Upper lobe of right lung (tissue), 1 donor: ENCODE measurements around the gene CLCF1. TPM values are rescaled to one million over a fixed set of nuclear protein-coding genes. Genes with fewer than 3 reads are reported as not detected.

Experiments used
- ATAC-seq: fragments of 200-7000 bp; cut with Tn5 transposase; one replicate; pipeline ENCODE4 v1.9.1; 2020; ENCODE audit warnings: mild to moderate bottlenecking, moderate library complexity
- DNase-seq: peaks from one replicate; pipeline ENCODE4 v3.0.0-alpha.2; 2020
- H3K27ac ChIP-seq: fragments of 200-600 bp; one replicate; pipeline ENCODE4 v1.8.0; 2022
- H3K27me3 ChIP-seq: fragments of 200-600 bp; one replicate; pipeline ENCODE4 v1.8.0; 2022; ENCODE audit warnings: mild to moderate bottlenecking
- H3K36me3 ChIP-seq: fragments of 200-600 bp; one replicate; pipeline ENCODE4 v1.8.0; 2022
- H3K4me1 ChIP-seq: fragments of 200-600 bp; one replicate; pipeline ENCODE4 v1.8.0; 2022
- H3K4me3 ChIP-seq: fragments of 200-600 bp; one replicate; pipeline ENCODE4 v1.8.0; 2022; ENCODE audit warnings: mild to moderate bottlenecking
- H3K9me3 ChIP-seq: fragments of 200-600 bp; one replicate; pipeline ENCODE4 v1.8.0; 2022
- intact Hi-C: fragments of 100-400 bp; cut with DNase I; formaldehyde crosslinking; loops from one replicate; pipeline ENCODE4 v1.11.0; 2022
- total RNA-seq: library from RNA; stranded (reverse); fragmentation: NEBNext Ultra II Directional; extraction: Animal tissue kit (Norgen Biotek cat#: 25700); gene quantifications from one replicate; pipeline ENCODE4 v1.2.1, GENCODE V29; 2021
- TF ChIP-seq, protein P1 (sequence below): fragments of 200-600 bp; IDR thresholded peaks from one replicate; pipeline ENCODE4 v1.8.0; 2022; ENCODE audit warnings: antibody characterized with exemption
- donor health status: DM: no; HTN: yes; CAD: no; lungs with severe emphysema.

CLCF1 gene
- total RNA-seq, 1 donor from 2014 or later, result 4.0 TPM

DNA sequence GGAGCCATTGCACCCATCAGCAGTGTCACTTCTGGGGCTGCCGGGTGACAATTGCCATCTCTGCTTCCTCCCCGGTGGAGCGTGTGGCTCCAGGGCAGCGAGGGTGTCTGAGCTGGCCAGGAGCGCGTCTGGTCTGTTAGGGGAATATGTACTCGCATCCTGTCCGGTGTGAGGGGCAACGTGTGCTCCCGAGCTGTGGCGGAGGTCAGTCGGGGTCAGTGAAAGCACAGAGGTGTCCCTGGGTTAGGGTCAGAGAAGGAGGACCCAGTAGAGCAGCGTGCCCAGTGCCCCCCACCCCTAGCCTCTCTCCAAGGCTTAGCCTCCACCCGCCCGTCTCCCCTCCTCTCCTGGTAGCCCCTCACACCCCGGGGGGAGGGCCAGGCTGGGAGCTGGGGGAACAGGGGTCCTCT is 1.5 kb downstream of the CLCF1 start:
- H3K4me1 ChIP-seq, result peaks cover 57% of the 10 kb centered on the region
- peak overlapping the region; percentile 91 for H3K27ac ChIP-seq
- no peaks in the 10 kb centered on the region for H3K36me3 ChIP-seq
- no peaks in the 10 kb centered on the region for H3K9me3 ChIP-seq
- intact Hi-C loops, result no loop called here
- DNase-seq (no peak), ATAC-seq (no peak)
- H3K27me3 ChIP-seq, result no peaks in the 10 kb centered on the region
- TF ChIP-seq, protein P1, sequence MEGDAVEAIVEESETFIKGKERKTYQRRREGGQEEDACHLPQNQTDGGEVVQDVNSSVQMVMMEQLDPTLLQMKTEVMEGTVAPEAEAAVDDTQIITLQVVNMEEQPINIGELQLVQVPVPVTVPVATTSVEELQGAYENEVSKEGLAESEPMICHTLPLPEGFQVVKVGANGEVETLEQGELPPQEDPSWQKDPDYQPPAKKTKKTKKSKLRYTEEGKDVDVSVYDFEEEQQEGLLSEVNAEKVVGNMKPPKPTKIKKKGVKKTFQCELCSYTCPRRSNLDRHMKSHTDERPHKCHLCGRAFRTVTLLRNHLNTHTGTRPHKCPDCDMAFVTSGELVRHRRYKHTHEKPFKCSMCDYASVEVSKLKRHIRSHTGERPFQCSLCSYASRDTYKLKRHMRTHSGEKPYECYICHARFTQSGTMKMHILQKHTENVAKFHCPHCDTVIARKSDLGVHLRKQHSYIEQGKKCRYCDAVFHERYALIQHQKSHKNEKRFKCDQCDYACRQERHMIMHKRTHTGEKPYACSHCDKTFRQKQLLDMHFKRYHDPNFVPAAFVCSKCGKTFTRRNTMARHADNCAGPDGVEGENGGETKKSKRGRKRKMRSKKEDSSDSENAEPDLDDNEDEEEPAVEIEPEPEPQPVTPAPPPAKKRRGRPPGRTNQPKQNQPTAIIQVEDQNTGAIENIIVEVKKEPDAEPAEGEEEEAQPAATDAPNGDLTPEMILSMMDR, result no peak
- H3K4me3 ChIP-seq, result peak overlapping the region; percentile 73

DNA sequence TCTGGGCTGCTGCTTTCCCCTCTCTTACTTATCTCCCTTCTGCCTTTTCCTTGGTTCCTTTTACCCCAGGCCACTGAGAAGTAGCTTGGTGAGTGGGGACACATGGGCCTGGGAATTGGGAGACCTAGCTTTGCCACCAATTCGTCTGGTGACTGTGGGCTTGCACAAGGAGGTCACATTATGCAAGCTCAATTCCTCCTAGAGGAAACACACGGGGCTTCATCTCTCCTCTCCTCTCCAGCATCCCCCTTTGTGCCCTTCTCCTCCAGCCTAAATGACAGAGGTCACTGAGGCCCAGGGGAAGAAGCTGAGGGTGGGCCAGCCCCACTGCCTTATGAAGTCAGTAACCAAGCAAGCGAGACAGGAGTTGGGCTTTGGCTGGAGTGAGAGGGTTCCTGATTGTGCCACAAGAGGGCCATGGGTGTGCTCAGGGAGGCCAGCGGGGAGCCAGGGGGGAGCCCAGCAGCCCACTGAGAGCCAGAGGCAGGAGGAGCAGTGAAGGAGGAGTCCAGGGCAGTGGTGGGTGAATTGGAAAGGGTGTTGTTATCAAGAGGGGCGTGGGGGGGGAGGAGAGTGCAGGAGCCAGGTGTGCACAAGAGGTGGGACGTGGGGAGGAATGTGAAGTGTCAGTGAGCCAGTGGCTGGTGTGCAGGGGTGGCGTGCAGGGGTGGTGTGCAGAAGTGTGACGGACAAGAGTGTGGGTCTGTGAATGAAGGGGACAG is 2.0 kb downstream of the CLCF1 start:
- DNase-seq, result peak; percentile 77
- Histone ChIP-seq H3K9me3 (no peaks in the 10 kb centered on the region), H3K27me3 (no peaks in the 10 kb centered on the region), H3K36me3 (no peaks in the 10 kb centered on the region), H3K4me1 (peaks cover 63% of the 10 kb centered on the region), H3K27ac (peak overlapping the region; percentile 91), H3K4me3 (peak overlapping the region; percentile 73)
- intact Hi-C loops, result no loop called here
- TF ChIP-seq, protein P1, result peak; percentile 52
- peak; percentile 32 for ATAC-seq

DNA sequence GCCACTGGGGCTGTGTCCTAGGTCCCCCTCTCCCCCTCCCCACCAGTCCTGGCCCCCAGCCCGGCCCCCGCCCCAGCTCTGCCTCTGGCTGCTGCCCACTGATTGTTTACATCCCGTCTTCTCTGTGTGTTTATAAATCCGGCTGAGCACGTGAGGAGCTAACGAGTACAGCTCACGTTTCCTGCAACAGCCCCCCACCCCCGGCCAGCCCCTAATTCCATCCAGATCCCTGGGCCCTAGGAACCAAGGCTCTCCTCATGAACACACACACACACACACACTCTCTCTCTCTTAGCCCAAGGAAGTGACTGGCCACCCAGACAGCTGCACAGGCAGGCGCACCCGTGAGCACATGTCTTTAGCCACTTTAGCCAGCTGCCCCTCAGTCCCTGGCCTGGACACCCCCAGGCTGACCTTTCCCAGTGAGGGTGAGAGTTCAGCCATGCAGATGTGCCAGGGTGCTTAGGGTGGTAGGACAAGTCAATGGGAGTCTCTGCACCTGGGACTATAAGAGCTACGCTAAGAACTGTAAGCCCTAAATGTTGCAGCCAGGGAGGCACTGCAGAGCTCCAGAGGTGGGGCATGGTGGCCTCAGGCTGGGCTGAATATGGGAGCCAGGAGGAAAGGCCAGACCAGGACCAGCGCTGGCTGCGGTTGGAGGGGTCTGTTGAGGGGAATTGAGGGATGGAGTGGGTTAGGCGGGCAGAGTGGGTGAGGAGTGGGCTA is 2.9 kb downstream of the CLCF1 start:
- ATAC-seq (no peak), DNase-seq (no peak)
- Histone ChIP-seq H3K36me3 (no peaks in the 10 kb centered on the region), H3K4me3 (no peak overlapping the region), H3K27me3 (no peaks in the 10 kb centered on the region), H3K4me1 (peaks cover 71% of the 10 kb centered on the region), H3K27ac (peak overlapping the region; percentile 91), H3K9me3 (no peaks in the 10 kb centered on the region)
- TF ChIP-seq, protein P1, result no peak
- intact Hi-C loops, result no loop called here

DNA sequence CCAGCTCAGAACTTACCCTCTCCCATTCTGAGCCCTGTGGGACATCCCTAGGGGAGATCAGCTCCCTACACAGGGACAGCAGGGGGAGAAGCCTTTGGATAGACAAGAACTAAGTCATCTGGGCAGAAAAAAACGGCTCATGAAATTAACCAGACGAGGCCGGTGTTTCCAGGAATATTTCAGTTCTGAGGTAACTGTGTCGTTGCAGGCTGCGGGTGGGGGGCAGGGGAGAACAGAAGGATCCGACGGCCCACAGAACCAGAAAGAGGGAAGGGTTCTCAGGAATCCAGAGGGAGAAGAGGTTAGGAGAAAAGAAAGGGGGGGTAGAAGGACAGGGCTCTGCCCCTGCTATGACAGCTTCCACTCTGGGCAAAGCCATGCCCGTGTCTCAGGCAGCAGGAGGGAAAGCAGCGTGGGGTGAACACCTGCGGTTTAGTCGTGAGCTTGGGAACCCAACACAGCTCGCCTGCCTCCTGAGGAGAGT is 3.6 kb downstream of the CLCF1 start:
- DNase-seq (no peak), ATAC-seq (no peak)
- H3K36me3 ChIP-seq, result no peaks in the 10 kb centered on the region
- H3K27me3 ChIP-seq, result no peaks in the 10 kb centered on the region
- H3K4me1 ChIP-seq, result peaks cover 71% of the 10 kb centered on the region
- intact Hi-C loops, result no loop called here
- no peaks in the 10 kb centered on the region for H3K9me3 ChIP-seq
- TF ChIP-seq, protein P1, result no peak
- H3K4me3 ChIP-seq, result no peak overlapping the region
- no peak overlapping the region for H3K27ac ChIP-seq

DNA sequence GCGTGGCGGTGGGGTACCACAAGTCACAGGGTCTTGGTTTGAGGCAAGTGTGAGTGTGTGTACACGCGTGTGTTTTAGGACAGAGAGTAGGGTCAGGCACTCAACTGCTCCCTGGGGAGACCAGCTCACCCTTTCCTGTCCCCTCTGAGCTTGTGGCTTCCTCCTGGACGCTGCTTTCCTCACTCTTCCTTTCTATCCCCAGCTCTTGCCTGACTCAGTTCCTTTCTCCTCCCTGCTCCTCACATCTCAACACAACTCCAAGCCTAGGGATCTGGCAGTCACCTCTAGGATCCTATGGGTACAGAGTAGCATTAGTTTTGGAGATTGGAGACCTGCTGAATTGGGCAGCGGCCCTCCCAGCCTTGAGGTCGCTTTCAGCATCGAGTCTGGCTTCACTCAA is 4.1 kb downstream of the CLCF1 start:
- DNase-seq, result no peak
- H3K9me3 ChIP-seq, result no peaks in the 10 kb centered on the region
- no peaks in the 10 kb centered on the region for H3K27me3 ChIP-seq
- intact Hi-C loops, result no loop called here
- TF ChIP-seq, protein P1, result no peak
- H3K4me1 ChIP-seq, result peaks cover 65% of the 10 kb centered on the region
- no peak overlapping the region for H3K27ac ChIP-seq
- no peak for ATAC-seq
- H3K4me3 ChIP-seq, result no peak overlapping the region
- no peaks in the 10 kb centered on the region for H3K36me3 ChIP-seq
